HG03060 (cell line): Measurements from ENCODE around the gene IFT80.

Experiments used
- ATAC-seq: cut with Tn5 transposase; IDR thresholded peaks from one replicate; pipeline ENCODE4 v1.9.1; 2021; ENCODE audit warnings: low read depth, moderate number of reproducible peaks; ENCODE audit not compliant: unreplicated experiment

IFT80 gene

DNA sequence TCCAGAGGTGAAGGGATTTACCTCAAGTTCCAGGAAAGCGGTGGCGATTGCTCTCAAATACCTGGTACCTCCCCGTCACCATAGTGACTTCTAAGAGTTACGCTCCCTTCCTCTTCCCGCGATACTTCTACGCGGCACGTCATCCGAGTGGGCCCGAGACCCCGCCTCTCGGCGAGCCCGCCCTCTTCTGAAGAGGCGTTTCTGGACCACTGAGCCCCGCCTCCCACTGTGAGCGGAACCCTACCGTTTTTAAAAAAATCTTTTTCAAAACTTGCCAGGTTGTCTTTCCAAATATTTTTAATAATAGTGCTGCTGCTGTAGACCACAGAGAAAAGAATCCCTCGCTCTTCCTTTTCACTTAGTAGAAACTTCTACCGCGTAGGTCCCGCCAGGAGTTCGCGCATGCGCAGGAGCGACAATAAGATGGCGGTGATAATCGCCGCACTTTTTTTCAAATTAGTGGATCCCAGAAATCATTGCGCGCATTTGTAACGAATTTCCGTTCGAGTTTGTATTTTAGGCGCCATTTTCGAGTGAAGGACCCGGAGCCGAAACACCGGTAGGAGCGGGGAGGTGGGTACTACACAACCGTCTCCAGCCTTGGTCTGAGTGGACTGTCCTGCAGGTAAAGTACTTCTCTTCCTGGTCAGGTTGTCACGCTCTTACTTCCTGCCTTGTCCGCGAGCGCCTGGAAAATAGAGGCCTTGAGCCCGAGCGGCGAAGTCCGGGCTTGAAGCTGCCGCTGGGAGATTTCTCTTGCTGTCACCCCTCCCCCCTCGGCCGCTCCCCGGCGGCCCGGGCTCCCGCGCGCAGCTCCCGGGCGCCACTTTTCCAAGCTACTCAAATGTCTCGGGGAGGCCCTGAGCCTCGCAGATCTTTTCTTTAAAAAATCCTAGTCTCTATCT, at the start of gene IFT80, which contains the start of gene SMC4:
Gene IFT80 (minus strand): TSS at position 101 of the 905 bp plus-strand sequence. CDS start 14,625 bp downstream, outside the sequence.
Gene SMC4 (plus strand): TSS at position 526 of the 905 bp plus-strand sequence. CDS start 1,177 bp downstream, outside the sequence.
- ATAC-seq: peak; percentile 94

GRCh38 chr3:160447544-160447943, 48.5 kb upstream of the IFT80 start:
- ATAC-seq: no peak

GRCh38 chr3:160446522-160447056, 47.6 kb upstream of the IFT80 start:
- ATAC-seq: no peak

- ATAC-seq: no peak
Measured at GRCh38 chr3:160445854-160446253, 46.8 kb upstream of the IFT80 start.

- ATAC-seq: no peak
Measured at GRCh38 chr3:160444411-160444810, 45.4 kb upstream of the IFT80 start.

DNA sequence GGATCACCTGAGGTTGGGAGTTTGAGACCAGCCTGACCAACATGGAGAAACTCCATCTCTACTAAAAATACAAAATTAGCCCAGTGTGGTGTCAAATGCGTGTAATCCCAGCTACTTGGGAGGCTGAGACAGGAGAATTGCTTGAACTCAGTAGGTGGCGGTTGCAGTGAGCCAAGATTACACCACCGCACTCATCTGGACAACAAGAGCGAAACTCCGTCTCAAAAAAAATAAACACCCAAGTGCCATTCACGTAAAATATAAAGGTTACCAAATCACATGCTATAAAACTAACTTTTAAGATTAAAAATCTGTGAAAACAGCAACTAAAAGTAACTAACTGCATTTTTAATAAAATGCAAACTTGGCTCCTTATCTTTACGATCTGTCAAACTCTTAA, 41.7 kb upstream of the IFT80 start:
- ATAC-seq: no peak

GRCh38 chr3:160437083-160437455, 38.0 kb upstream of the IFT80 start:
- no peak for ATAC-seq

DNA sequence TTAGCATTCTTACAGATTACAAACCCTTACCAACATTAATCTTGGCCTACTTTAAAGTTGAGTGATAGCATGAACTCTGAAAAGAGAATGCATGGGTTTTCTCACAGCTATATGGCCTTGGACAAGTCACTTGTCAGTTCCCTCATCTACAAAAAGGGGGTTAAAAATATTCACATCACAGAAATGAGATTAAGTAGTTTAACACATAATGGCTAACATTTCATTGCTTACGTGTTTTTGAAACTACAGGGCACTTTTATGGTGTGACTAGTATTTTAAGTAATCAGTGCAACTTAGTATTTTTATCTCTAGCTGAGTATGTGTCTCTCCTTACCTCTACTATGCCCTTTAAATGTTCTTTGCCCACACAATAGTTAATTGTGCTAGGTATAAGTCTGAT, 36.7 kb upstream of the IFT80 start:
- ATAC-seq: no peak

GRCh38 chr3:160435095-160435494, 36.1 kb upstream of the IFT80 start:
- ATAC-seq: no peak

- no peak for ATAC-seq
Measured at GRCh38 chr3:160434071-160434470, 35.0 kb upstream of the IFT80 start.

DNA sequence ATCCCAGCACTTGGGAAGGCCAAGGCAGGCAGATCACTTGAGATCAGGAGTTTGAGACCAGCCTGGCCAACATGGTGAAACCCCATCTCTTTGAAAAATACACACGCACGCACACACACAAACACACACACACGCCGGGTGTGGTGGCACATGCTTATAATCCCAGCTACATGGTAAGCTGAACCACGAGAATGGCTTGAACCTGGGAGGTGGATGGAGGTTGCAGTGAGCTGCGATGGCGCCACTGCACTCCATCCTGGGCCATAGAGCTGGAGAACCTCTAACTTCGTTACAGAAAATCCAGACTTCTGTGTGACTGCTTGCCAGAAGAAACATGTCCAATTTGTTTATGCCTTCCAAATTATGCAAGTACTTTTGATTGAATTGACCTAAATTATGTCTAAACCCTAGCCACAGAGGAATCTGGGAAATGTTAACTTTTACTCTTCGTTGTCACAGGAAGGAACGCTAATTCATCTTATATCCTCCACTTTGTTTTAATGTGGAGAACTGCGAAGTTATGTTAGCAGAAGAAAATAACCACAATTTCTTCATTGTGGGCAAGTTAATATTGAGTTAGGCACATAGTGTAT, 28.9 kb upstream of the IFT80 start:
- no peak for ATAC-seq

- ATAC-seq: no peak
Measured at GRCh38 chr3:160417311-160417710, 18.3 kb upstream of the IFT80 start.

GRCh38 chr3:160413613-160414248, 14.7 kb upstream of the IFT80 start:
- ATAC-seq: peak; percentile 70

DNA sequence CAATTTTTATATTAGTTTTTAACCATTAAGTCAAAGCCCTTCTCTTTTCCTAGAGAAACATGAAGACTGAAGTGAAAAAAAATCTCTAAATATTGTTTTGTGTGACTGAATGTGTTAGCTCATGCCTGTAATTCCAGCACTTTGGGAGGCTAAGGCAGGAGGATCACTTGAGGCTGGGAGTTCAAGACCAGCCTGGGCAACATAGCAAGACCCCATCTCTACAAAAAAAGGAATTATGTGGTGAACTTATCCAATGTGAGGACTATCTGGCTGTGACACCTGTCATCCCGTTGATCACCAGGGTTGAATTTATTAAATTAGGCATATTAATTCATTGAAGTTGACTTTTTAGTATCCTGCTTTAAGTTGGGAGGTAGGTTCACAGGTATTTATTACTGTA, 13.5 kb upstream of the IFT80 start:
- no peak for ATAC-seq

GRCh38 chr3:160409812-160410610, 11.0 kb upstream of the IFT80 start:
- ATAC-seq: no peak

DNA sequence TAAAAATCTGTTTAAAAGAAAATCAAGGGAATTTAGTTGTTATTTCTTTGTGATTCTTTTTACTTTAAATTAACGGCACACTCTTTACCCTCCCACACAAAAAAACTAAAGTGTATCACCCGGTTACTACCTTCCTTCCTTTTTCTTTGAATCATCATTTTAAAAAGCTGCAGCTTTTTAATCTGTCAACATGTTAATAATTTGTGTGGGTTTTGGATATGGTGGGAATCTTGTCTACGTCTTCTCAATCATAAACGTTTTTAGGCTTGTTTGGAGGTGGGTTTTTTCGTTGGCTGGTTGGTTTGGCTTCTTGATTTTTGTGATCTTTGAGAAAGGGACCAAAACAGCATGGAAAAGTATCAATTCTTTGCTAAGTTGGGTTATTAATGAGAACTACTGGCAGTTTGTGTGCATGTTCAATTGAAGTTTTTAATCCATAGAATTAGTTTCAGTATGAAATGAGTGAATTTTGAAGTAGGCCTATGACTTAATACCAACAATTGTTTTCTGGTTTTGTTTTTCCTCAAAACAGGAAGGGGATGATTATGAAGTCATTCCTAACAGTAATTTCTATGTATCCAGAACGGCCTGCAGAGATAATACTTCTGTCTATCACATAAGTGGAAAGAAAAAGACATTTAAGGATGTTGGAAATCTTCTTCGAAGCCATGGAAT, 4.9 kb upstream of the IFT80 start:
- ATAC-seq: no peak

- ATAC-seq: no peak
Measured at GRCh38 chr3:160403028-160403545, 4.1 kb upstream of the IFT80 start.

DNA sequence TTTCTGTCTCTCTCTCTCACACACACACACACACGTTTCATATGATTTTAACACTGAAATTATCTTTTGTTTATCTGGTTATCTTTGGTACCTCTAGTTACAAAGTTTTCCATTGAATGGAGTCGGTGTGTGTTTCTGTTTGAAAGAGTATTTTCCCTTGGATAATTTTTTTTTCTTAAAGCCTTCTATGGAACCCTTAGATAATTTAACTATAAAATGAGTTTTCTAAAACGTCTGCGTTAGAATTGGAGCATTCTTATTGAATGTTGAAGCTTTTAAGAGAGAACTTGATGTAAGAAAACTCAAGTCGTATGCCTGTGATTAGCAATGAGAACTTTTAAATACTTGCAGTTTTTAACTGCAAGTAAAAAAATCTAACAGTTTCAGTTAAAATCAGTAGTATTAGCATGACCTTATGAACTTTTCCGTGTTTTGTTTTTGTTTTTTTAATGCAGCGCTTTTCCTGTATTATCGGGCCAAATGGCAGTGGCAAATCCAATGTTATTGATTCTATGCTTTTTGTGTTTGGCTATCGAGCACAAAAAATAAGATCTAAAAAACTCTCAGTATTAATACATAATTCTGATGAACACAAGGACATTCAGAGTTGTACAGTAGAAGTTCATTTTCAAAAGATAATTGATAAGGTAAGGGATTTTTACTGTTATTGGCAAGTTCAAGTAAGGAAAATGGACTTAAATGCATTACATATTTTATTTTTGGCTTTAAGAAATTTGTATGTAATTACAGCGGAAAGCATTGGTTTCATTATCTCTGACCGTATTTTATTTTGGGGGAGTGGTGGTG, 3.4 kb upstream of the IFT80 start:
- ATAC-seq: no peak
